HL-60 (cell line): ENCODE measurements around the gene ARMC5.

Experiments used
- DNase-seq, 2 experiments: peaks; one replicate each; pipeline ENCODE4 v3.0.0-alpha.2; 2010 to 2020; ENCODE audit warnings: low read depth in 1 of 2, low spot score in 1 of 2
- H3K27ac ChIP-seq: fragments of 250-450 bp; sonication (Bioruptor Pico); replicated peaks from 2 replicates; pipeline ENCODE4 v1.5.1; 2020; ENCODE audit warnings: mild to moderate bottlenecking, moderate library complexity
- H3K27me3 ChIP-seq: fragments of 250-450 bp; sonication (Bioruptor Pico); 2 replicates; pipeline ENCODE4 v1.5.1; 2021; ENCODE audit warnings: mild to moderate bottlenecking, moderate library complexity; ENCODE audit not compliant: insufficient read depth, poor library complexity, severe bottlenecking
- H3K4me3 ChIP-seq: replicated peaks from 2 replicates; pipeline ENCODE4 v1.5.1; 2011; ENCODE audit warnings: mild to moderate bottlenecking, control low read depth, low read length; ENCODE audit not compliant: insufficient read depth
- GABPA ChIP-seq: IDR thresholded peaks from 2 replicates; pipeline ENCODE4 v1.6.1; 2012; ENCODE audit warnings: low read depth
- POLR2AphosphoS5 ChIP-seq: IDR thresholded peaks from 2 replicates; pipeline ENCODE4 v1.6.1; 2012; ENCODE audit warnings: low read depth
- REST ChIP-seq: IDR thresholded peaks from 2 replicates; pipeline ENCODE4 v1.6.1; 2012; ENCODE audit warnings: low read depth; ENCODE audit not compliant: insufficient replicate concordance
- SPI1 ChIP-seq: IDR thresholded peaks from 2 replicates; pipeline ENCODE4 v1.6.1; 2012; ENCODE audit warnings: low read depth, mild to moderate bottlenecking, borderline replicate concordance
- TF ChIP-seq, protein P1 (sequence below): IDR thresholded peaks from one replicate; pipeline ENCODE4 v1.5.1; 2011; ENCODE audit warnings: low read length, control low read depth, inconsistent platforms; ENCODE audit not compliant: insufficient read depth

ARMC5 gene

DNA sequence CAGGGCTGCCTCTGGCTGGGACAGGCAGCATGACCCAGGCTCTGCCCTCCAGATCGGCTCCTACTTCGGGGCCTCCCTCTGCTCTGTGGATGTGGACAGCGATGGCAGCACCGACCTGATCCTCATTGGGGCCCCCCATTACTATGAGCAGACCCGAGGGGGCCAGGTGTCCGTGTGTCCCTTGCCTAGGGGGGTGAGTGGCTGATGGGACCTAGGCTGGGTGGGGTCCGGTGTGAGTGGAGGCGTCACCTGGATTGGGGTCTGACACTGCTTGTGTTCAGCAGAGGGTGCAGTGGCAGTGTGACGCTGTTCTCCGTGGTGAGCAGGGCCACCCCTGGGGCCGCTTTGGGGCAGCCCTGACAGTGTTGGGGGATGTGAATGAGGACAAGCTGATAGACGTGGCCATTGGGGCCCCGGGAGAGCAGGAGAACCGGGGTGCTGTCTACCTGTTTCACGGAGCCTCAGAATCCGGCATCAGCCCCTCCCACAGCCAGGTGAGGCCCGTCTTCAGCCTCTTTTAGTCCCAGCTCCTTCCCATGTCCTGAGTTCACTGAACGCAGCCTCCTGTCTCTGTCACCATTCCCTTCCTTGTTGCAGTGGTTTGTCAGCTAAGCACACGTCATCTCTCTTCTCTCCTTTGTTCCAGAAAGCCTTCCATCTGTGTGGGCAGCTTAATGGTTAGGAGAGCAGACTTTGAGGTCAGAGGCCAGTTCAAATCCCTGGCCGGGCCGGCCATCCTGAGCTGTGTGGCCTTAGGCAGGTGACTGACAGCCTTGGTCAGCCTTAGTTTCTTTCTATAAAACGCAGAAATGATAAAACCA is 48.1 kb upstream of the ARMC5 start:
- Histone ChIP-seq H3K4me3 (no peak overlapping the region), H3K27me3 (no peaks in the 10 kb centered on the region), H3K27ac (no peak overlapping the region)
- no peak for TF ChIP-seq REST
- TF ChIP-seq GABPA, result no peak
- TF ChIP-seq SPI1, result no peak
- TF ChIP-seq, protein P1, sequence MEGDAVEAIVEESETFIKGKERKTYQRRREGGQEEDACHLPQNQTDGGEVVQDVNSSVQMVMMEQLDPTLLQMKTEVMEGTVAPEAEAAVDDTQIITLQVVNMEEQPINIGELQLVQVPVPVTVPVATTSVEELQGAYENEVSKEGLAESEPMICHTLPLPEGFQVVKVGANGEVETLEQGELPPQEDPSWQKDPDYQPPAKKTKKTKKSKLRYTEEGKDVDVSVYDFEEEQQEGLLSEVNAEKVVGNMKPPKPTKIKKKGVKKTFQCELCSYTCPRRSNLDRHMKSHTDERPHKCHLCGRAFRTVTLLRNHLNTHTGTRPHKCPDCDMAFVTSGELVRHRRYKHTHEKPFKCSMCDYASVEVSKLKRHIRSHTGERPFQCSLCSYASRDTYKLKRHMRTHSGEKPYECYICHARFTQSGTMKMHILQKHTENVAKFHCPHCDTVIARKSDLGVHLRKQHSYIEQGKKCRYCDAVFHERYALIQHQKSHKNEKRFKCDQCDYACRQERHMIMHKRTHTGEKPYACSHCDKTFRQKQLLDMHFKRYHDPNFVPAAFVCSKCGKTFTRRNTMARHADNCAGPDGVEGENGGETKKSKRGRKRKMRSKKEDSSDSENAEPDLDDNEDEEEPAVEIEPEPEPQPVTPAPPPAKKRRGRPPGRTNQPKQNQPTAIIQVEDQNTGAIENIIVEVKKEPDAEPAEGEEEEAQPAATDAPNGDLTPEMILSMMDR, result no peak
- TF ChIP-seq POLR2AphosphoS5, result no peak
- DNase-seq, result no peak

DNA sequence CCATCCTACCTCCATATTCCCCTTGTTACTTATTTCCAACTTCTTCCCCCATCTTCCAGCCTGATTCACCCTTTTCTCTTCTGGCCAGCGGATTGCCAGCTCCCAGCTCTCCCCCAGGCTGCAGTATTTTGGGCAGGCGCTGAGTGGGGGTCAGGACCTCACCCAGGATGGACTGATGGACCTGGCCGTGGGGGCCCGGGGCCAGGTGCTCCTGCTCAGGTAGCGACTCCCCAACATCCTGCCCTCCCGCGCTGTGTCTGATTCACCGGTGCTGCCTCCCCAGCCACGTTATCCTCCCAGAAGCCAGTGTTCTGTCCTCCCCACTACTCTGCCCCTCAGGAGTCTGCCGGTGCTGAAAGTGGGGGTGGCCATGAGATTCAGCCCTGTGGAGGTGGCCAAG is 46.6 kb upstream of the ARMC5 start:
- no peak overlapping the region for H3K27ac ChIP-seq
- no peak for TF ChIP-seq REST
- TF ChIP-seq GABPA, result no peak
- TF ChIP-seq, protein P1, result no peak
- no peak for TF ChIP-seq SPI1
- TF ChIP-seq POLR2AphosphoS5, result no peak
- no peak overlapping the region for H3K4me3 ChIP-seq
- no peak for DNase-seq
- no peaks in the 10 kb centered on the region for H3K27me3 ChIP-seq

DNA sequence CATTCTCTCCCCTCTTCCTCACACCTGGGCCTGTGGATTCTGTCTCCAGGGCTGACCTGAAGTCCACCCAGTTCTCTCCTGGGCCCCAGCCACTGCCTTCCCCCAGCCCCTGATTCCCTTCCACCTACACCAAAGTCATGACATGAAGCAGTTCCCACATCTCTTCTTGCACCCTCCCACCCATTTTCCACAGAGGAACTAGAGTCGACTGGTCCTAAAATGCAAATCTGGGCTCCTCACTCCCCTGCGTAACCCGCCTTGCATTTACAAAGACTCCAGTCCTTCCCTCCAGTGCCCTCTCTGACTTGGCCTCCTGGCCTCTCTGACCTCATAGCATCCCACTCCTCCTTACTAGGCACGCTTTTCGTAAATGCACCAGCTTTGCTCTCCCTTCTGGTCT is 45.9 kb upstream of the ARMC5 start:
- H3K27ac ChIP-seq, result no peak overlapping the region
- TF ChIP-seq GABPA (no peak), SPI1 (no peak), POLR2AphosphoS5 (no peak)
- DNase-seq, result no peak
- H3K27me3 ChIP-seq, result no peaks in the 10 kb centered on the region
- no peak overlapping the region for H3K4me3 ChIP-seq

DNA sequence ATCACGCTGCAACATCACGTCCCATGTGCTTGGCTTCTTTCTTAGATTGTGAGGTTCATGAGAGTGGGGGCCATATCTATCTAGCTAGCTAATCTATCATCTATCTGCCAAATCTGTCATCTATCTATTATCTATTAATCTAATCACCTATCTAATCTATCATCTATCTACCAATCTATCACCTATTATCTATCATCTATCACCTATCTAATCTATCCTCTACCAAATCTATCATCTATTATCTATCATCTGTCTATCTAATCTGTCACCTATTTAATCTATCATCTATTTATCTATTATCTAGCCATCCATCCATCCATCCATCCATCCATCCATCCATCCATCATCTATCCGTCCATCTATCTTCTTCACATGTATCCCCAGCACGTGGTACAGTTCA is 45.4 kb upstream of the ARMC5 start:
- Histone ChIP-seq H3K27me3 (no peaks in the 10 kb centered on the region), H3K27ac (no peak overlapping the region), H3K4me3 (no peak overlapping the region)
- DNase-seq, result no peak
- TF ChIP-seq SPI1 (no peak), POLR2AphosphoS5 (no peak), REST (no peak), GABPA (no peak)
- TF ChIP-seq, protein P1, result no peak
